HG03025 (cell line): ENCODE data around the gene TENM3.

Source experiments
- ATAC-seq: cut with Tn5 transposase; IDR thresholded peaks from one replicate; pipeline ENCODE4 v1.9.1; 2021; ENCODE audit warnings: mild to moderate bottlenecking, moderate library complexity; ENCODE audit not compliant: unreplicated experiment, low FRiP score

The TENM3 gene

DNA sequence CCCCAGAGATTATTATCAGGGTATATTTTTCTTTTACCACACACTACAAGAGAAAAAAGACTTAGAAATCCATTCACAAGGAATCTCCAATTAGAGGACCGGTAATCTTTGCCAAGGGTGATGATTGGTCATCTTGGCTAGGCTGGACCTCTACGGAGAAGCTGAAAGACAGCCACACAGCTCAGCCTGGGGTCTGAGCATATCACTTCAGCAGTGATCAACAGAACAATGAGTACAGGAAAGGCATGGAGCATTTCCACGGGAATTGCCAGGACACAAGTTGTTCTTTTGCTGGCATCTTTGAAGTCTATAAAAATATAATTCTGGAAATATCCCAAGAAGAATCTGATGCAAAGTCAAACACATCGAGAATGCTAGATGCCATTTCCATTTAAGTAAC is 191.5 kb downstream of the TENM3 start:
- no peak for ATAC-seq

DNA sequence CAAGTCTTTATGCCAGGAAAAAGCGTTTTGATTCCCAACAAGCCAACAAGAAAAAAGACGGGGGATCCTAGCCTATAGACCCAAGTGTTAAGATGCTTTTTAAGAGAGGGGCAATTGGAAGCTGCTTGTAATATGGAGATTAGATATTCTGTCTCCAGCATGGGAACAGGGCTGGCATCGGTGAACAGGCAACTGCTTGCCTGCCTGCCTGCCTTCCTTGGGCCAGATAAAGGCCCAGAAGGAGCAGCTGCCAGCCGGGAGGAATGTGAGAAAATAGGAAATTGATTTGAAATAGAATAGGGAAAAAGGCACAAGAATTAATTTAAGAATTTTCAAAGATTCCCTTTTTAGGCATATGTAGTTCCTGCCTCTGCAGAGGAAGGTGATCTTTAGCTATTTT is 192.2 kb downstream of the TENM3 start:
- no peak for ATAC-seq

DNA sequence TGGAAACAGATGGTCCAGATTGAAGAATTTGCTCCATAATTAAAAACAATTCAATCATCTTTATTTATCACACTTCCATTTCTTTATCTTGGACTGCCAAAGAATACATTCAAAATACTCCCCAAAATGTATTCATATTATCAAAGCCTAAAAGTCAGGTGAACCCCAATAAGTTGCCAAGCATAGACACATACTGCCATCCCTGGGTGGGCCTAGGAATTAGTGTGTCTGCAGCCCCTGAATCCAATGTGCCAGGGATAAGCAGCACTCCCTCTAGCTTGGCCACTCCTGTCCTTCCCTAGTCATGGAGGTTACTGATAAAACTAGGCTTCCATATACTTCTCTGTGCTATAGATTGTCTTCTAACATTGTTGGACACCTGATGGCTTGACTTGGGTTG is 199.9 kb downstream of the TENM3 start:
- no peak for ATAC-seq

DNA sequence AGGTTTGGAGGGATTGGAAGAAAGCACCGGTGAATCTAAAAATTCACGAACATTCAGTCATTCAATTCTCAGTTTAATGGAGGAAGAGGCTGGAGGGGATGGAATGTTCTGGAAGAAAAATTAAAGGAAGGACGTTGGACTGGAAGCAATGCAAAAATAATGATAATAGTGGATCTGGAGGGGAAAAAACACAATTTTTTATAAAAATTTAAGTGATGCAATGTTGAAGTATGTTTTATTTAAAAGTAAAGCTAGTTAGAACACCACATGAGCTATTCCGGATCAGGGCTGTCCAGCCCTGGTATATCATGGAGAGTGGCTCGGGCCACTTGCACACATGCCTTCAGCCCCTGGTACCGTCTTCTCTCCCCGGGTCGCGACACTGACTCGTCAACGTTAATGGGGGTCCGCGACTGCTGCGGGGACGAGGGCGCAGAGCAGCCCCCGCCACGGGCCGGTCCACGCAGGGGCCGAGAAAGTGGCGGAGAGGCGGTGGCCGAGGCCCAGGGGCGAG is 204.6 kb downstream of the TENM3 start:
- no peak for ATAC-seq

DNA sequence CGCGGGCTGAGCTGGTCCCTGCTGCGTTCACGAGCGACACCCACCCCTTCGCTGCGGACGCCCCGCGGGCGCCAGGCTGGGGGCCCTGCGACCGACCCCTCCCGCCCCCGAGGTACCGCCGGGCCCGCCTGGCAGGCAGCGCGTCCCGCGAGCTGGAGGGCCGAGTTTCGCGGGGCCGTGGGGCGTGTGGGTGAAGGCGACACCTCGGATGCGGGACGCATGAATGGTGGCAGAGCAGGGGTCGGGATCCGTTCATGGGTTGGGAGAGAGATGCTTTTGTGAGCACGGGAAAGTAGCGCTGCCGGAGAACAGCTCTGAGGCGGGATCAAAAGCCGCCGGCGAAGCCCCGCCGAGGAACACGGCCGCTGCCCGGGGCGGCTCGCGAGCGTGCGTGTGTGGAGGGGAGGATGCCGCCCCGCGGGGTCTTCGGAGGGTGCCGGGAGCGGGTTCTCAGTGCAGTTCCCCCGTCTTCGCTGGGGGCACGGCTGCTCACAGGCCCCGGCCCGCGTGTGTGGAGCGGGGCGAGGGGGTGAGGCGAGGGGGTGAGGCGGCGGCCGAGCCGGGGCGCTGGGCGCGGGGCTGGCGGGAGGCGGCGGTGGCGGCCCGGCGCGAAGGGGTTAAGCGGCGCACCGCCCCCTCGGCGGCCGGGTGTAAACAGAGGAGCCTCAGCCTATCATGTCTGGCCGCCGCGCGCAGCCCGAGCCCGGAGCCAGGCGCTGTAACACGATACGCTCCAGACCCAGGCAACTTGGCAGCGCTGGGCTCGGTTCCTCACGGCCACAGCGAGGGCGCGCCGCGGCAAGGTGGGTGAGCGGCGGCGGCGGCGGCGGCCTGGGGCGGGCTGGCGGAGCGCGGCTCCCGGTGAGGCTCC is 205.3 kb downstream of the TENM3 start:
- peak; percentile 85 for ATAC-seq

DNA sequence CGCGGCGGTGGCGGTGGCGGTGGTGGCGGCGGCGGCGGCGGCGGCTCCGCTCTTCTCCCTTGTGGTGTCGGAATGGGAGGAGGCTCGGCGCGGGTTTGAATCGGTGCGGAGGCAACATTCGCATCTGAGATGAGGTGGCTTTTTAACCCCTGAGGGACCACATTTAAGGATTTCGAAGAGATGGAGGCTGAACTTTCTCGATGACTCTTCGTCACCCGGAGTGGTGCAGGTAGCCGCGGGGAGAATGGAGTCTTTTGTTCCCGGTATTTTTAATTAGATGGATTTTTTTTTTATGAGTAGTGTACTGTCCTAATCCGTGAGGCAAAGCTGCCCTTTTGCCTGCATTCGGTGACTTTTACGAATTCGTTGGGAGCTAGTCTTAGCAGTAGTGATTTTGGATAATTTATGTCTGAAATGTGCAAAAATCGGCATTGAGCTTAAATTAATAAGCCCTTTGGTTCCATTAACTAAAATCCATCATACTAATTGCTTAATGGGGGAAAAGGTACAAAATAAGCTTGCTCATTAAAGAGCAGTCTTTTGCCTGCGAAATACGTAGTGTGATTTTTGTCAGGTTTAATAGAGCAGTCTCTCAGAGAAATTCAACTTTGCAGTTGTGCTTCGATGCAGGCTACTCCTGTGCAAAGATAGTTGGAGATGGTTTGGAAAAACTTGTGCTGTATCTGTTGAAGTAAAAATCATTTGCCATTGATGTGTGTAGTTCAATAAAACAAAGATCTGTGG is 206.2 kb downstream of the TENM3 start:
- ATAC-seq = no peak

DNA sequence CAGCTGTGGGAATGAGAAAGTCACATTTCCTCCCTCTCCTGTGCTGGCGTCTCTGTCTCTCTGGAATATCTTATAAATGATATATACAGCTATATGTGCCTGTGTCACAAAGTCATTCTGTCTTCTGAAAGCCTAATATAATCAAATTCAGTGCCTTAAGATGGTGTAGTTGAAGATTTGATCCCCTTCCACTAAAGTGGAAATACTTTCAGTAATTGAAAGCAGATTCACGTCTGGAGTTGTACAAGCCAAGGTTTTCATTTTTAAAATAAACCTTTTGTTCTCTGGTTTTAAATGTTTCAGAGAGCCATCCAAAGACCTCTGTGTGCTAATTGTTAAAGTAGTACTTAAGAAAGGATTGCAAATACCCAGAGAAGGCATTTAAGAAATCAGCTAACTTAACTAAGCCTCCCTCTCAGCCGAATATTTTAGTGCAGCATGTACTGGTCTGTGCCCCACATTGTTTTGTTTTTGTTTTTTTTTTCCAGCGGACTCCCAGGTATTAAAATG is 206.8 kb downstream of the TENM3 start:
- ATAC-seq = no peak

DNA sequence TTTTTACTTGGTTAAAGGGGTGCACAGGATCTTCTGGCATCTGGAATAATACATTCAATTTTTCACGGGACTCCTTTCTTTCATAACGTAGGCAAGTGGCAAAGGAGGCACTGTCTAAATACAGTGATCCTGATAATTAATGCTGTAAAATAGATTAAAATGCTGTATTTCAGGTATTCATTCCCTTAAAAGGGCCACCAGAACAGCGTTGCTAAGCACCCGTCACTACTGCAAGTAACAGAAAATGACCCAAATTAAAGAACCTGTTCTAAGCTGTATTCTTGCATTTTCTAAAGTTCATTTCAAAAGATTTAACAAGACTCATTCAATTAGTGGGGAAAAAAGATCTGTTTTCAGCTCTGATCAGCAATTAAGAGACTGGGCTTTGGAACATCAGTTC is 208.2 kb downstream of the TENM3 start:
- no peak for ATAC-seq

DNA sequence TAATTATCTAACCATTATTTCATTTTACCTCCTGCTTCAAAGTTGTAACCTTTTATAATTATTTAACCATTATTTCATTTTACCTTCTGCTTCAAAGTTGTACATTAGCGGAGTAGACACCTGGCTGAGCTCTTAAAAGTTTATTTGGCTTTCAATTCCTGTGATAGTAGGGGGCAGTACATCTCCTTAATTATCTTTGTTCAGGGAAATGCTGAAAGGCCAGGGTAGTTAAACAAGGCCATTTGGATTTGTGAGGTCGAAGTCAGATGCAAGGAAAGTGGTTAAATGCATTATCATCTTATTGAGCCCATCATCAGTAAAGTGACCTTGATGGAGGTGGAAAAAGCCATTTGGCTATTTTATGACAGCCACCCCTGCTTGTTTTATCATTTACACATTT is 210.6 kb downstream of the TENM3 start:
- no peak for ATAC-seq

DNA sequence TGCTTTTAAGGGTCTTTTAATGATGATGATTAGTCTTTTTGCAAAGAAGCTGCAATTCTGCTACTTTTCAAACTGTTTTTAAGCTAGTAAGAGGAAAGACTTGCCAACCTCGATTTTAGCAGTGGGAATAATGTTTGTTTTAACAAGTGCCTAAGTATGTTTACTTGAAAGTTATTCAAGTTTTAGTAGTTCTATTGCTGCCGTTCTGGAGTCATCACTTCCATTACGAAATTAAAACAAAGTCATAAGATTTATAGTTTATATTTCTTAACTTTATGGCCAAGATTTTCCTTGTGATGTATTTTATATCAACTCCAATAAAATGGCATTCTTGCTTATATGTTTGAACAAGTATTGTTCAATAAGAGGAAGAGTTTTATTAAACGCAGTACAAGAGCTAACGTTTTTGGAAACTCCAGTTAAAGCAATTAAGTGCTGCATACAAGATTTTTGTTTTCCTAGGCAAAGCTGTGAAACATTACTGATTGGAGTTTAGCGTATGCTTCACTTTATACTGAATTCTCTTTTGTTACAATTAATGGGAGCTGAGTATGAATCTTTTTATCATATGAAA is 211.3 kb downstream of the TENM3 start:
- ATAC-seq = no peak

DNA sequence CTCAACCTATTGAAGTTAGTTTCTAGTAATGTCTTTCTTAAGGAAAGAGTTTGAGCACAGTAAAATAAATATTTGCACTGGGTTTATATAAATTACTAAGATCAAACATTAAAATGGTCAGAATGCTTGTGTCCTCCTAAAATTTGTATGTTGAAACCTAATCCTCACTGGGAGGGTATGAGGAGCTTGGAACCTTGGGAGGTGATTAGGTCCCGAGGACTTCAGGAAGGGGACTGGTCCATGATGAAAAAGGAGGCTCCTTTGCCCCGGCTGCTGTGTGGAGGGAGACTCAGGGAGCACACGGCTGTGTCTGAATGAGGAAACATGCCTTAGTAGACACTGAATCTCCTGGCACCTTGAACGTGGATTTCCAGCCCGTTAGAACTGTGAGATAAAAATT is 221.9 kb downstream of the TENM3 start:
- no peak for ATAC-seq

DNA sequence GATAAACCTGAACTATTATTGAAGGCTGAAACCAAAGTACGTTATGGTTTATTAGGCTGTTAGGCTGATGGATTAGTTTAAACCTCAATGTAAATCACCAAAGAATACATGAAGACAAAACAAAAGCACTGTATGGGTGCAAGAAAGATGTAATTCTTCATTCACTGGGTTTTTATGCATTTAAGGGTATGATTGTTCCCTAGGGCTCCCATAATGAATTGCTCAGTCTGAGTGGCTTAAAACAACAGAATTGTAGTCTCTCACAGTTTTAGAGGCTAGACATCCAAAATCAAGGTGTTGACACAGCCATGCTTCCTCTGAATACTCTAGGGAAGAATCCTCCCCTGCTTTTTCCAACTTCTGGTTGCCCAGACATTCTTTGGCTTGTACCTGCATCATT is 222.8 kb downstream of the TENM3 start:
- no peak for ATAC-seq

DNA sequence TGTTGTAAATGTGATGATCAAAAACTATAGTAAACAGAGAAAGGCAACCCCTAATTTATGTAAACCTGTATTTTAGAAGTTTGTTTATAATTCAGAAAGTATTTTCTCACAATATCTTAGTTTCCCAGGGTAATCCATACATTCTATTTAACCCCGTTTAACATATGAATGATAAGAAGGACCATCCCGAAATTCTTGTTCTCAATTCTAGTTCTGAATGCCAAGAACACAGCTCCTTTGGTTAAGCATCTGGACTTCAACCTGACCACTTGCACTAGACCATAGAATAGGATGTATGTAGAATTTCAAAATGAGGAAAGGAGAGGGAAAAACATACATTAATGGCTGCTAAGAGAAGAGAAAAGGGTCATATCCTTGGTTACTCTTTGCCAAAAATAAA is 227.0 kb downstream of the TENM3 start:
- ATAC-seq = no peak

DNA sequence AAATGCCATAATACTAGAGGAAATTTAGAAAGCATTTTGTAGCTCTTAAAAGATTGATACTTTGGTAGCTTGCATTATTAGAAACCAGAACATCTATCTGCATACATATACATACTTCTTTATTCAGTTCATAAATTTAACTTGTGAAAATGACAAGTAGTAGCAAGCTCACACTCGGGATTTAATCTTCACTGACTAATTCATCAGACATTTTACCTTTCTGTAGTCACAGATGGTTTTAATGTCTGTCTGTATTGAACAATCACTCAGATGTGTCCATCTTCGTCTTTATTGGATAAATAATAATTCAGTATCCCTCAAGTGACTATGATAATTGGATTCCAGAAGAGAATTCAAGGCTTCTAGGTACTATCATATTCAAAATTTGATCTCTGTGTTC is 232.3 kb downstream of the TENM3 start:
- ATAC-seq = no peak

DNA sequence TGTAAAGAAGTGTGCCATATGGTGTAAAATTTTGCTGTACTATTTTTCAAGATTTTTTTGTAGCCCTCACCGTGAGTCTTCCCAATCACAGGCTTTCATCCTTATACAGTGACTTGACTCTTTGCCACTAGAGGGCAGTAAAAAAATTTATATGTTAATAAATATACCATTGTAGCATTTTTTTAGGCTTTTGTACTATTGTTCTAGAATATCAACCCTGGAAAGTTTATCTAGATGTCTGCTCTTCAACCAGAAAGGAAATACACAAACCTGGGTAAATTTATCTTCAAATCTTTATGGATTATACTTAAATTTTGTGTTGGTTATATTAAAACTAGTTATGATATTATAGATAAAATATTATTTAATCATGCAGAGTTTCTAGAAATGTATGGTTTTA is 235.3 kb downstream of the TENM3 start:
- no peak for ATAC-seq

DNA sequence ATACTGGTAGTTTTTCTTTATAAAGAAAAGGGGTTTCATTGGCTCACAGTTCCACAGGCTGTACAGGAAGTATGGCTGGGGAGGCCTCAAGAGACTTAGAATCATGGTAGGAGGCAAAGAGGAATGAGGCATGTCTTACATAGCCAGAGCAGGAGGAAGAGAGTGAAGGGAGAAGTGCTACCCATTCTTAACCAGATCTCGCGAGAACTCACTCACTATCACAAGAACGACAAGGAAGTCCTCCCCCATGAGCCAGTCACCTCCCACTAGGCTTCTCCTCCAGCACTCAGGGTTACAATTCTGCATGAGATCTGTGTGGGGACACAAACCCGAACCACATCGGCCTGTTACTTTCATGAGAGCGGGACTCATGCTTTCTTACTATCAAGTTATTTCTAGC is 240.5 kb downstream of the TENM3 start:
- ATAC-seq = no peak

DNA sequence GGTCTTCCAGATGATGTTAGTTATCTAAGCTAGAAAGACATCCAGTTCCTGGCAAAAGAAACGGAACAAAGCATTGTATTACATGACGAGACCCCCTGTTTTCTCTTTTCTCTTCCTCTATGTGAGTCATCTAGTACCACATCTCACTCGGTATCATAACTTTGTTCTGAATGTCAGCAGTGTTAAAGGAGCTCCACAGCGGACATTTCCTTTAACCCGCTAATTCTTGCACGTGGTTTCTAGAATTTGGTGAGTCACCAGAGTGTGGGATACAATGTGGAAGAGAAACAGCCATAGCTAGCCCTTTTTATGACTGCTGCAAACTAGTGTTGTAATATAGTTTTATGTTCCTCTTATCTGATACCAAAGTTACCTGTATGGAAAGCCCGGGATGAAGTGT is 243.7 kb downstream of the TENM3 start:
- no peak for ATAC-seq

DNA sequence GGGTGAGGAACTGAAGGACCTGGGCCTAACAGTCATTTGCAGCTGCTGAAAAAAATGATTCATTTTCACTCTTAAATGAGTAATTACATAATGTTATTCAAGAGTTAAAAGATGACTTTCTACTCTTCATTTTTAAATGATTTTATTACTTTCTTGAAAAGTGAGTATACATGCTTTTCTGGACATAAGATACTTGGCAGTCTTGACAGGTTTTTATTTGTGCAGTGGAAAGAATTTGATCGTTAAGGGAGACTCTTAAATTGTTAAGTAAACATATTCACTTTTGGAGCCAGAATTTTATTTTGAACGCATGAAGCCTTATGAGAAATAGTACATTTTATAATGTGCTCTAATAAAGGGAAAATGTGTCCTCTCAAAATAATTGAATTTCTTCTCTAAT is 245.7 kb downstream of the TENM3 start:
- no peak for ATAC-seq

DNA sequence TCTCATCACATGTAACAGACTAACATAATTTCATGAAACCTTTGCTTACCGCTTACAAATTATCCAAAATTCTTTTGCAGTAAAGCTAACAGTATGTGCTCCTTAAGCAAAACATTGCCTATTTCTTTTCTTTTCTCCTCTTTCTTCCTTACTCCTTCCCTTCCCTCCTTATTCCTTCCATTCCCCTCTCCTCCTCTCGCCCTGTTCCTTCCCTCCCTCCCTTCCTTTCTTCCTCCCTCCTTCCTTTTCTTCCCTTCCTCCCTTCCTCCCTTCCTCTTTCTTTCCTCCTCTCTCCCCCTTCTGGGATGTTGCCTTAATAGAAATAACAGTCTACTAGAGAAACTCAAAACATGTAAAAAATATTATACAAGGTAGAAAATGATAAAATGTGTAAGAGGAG is 246.4 kb downstream of the TENM3 start:
- no peak for ATAC-seq

DNA sequence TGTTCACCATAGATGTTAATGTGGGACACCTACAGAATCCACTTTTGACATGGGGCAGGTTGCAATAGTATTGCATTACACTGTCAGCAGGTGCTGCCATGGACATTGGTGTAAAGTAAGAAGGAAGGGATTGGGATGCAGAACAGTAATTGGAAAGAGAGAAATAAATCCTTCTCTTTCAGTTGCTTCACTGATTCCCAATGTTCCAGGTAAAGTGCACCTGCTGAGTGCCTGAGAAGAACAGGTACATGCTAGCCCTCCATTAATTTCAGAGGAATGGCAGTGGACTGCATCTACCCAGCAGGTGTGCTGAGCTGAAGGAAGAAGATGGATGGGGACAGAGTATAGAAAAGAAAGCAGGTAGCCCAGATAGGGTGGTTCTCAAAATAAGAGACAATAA is 248.5 kb downstream of the TENM3 start:
- no peak for ATAC-seq

DNA sequence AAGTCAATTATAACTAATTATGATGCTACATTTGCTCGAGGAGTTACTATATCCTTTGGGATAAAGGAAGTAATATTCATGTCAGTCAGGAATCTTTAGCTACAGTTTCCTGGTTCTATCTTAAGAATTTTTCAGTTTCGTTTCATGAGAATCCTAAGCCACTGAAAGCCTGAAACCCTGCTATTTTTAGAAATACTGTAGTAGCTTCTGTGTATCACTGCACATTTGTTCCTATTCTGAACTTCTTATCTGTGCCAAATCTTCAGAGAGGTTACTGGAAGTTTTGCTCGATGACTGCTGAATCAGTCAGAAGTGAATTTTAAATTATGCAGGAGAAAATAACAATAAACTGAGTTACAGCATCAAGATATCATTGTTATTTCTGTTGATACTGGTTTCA is 249.2 kb downstream of the TENM3 start:
- no peak for ATAC-seq
